DOHH2 (cell line): ENCODE measurements around the gene CTSD.

Experiments
- H3F3A ChIP-seq: fragments of 200-600 bp; sonication (generic), shearing (Covaris generic); 2 replicates; pipeline ENCODE4 v1.6.0; 2016; ENCODE audit warnings: antibody characterized with exemption, mild to moderate bottlenecking; ENCODE audit not compliant: control insufficient read depth, insufficient read depth
- H3K27ac ChIP-seq: fragments of 200-600 bp; sonication (generic); 2 replicates; pipeline ENCODE4 v1.5.1; 2014; ENCODE audit warnings: low read depth, mild to moderate bottlenecking, low read length, moderate library complexity
- H3K27me3 ChIP-seq: fragments of 200-600 bp; sonication (generic); 2 replicates; pipeline ENCODE4 v1.6.1; 2014; ENCODE audit warnings: mild to moderate bottlenecking, low read length, mixed read lengths; ENCODE audit not compliant: control insufficient read depth
- H3K36me3 ChIP-seq: fragments of 200-600 bp; sonication (generic); 2 replicates; pipeline ENCODE4 v1.6.1; 2014; ENCODE audit warnings: mild to moderate bottlenecking, low read length, moderate library complexity, mixed read lengths; ENCODE audit not compliant: control insufficient read depth
- H3K4me1 ChIP-seq: fragments of 200-600 bp; sonication (generic); 2 replicates; pipeline ENCODE4 v1.6.1; 2014; ENCODE audit warnings: mild to moderate bottlenecking, low read length, mixed read lengths; ENCODE audit not compliant: control insufficient read depth
- H3K4me2 ChIP-seq: fragments of 200-600 bp; sonication (generic); 2 replicates; pipeline ENCODE4 v1.6.0; 2014; ENCODE audit warnings: mild to moderate bottlenecking, low read length, moderate library complexity
- H3K4me3 ChIP-seq: fragments of 200-600 bp; sonication (generic); 2 replicates; pipeline ENCODE4 v1.5.1; 2014; ENCODE audit warnings: mild to moderate bottlenecking, low read length, mixed read lengths
- H3K79me2 ChIP-seq: fragments of 200-600 bp; sonication (generic); 2 replicates; pipeline ENCODE4 v1.6.1; 2014; ENCODE audit warnings: mild to moderate bottlenecking, low read length, mixed read lengths; ENCODE audit not compliant: control insufficient read depth
- H3K9me2 ChIP-seq: fragments of 200-600 bp; sonication (generic); replicated peaks from 2 replicates; pipeline ENCODE4 v1.6.1; 2014; ENCODE audit warnings: mild to moderate bottlenecking, low read length, mixed read lengths; ENCODE audit not compliant: control insufficient read depth
- H3K9me3 ChIP-seq: fragments of 200-600 bp; sonication (generic); 2 replicates; pipeline ENCODE4 v1.6.1; 2014; ENCODE audit warnings: antibody characterized with exemption, low read length, mixed read lengths; ENCODE audit not compliant: control insufficient read depth, insufficient read depth
- H4K20me1 ChIP-seq: fragments of 200-600 bp; sonication (generic); 2 replicates; pipeline ENCODE4 v1.6.0; 2014; ENCODE audit warnings: low read depth, mild to moderate bottlenecking, antibody characterized with exemption, low read length, moderate library complexity; ENCODE audit not compliant: control insufficient read depth, insufficient read depth
- CTCF ChIP-seq: fragments of 200-600 bp; sonication (generic); IDR thresholded peaks from one replicate; pipeline ENCODE4 v1.5.1; 2014; ENCODE audit warnings: antibody characterized with exemption, mild to moderate bottlenecking, low read depth, low read length; ENCODE audit not compliant: poor library complexity, severe bottlenecking
- EZH2phosphoT487 ChIP-seq: fragments of 200-600 bp; sonication (generic); IDR thresholded peaks from 2 replicates; pipeline ENCODE4 v1.6.1; 2017; ENCODE audit warnings: borderline replicate concordance, mild to moderate bottlenecking, antibody characterized with exemption, low read length, moderate library complexity, mixed read lengths

The CTSD gene

GRCh38 chr11:1793081-1793480 is 29.4 kb upstream of the CTSD start:
- no peaks in the 10 kb centered on the region for H3K4me1 ChIP-seq
- H4K20me1 ChIP-seq = no peaks in the 10 kb centered on the region
- no peaks in the 10 kb centered on the region for H3K9me2 ChIP-seq
- no peaks in the 10 kb centered on the region for H3K27me3 ChIP-seq
- no peaks in the 10 kb centered on the region for H3K9me3 ChIP-seq
- H3K27ac ChIP-seq = no peak overlapping the region
- no peaks in the 10 kb centered on the region for H3F3A ChIP-seq
- no peaks in the 10 kb centered on the region for H3K79me2 ChIP-seq
- H3K4me3 ChIP-seq = no peak overlapping the region
- TF ChIP-seq EZH2phosphoT487 (no peak), CTCF (no peak)
- no peaks in the 10 kb centered on the region for H3K36me3 ChIP-seq
- H3K4me2 ChIP-seq = no peak overlapping the region

DNA sequence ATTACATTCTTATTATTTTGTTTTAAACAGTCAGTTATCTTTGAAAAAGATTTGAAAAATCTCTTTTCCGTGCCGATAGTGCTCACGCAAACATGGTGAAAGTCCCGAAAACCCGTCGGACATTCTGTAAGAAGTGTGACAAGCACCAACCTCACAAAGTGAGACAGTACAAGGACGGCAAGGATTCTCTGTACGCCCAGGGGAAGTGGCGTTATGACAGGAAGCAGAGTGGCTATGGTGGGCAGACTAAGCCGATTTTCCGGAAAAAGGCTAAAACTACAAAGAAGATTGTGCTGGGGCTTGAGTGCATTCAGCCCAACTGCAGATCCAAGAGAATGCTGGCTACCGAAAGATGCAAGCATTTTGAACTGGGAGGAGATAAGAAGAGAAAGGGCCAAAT is 28.7 kb upstream of the CTSD start:
- Histone ChIP-seq H3K4me2 (no peak overlapping the region), H3K27ac (no peak overlapping the region), H3K27me3 (no peaks in the 10 kb centered on the region), H3K9me3 (no peaks in the 10 kb centered on the region), H3K79me2 (no peaks in the 10 kb centered on the region), H3K4me1 (no peaks in the 10 kb centered on the region), H3K4me3 (no peak overlapping the region), H3F3A (no peaks in the 10 kb centered on the region), H3K9me2 (no peaks in the 10 kb centered on the region), H4K20me1 (no peaks in the 10 kb centered on the region), H3K36me3 (no peaks in the 10 kb centered on the region)
- no peak for TF ChIP-seq EZH2phosphoT487
- no peak for TF ChIP-seq CTCF

DNA sequence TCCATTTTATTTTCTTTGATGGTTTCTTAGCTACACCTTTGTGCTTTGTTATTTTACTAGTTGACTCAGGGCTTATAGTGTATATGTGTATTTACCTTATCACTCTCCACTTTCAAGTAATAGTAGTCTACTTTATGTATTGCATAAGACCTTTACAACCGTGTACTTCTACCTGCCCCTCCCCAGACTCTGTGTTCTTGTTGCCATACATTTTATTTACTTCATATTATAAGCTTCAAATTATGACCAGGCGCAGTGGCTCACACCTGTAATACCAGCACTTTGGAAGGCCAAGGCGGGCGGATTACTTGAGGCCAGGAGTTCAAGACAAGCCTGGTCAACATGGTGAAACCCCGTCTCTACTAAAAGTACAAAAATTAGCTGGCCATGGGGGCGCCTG is 28.2 kb upstream of the CTSD start:
- no peaks in the 10 kb centered on the region for H3K79me2 ChIP-seq
- no peaks in the 10 kb centered on the region for H3K27me3 ChIP-seq
- H3K9me3 ChIP-seq = no peaks in the 10 kb centered on the region
- TF ChIP-seq EZH2phosphoT487 = no peak
- no peak for TF ChIP-seq CTCF
- H3K9me2 ChIP-seq = no peaks in the 10 kb centered on the region
- no peak overlapping the region for H3K4me2 ChIP-seq
- no peaks in the 10 kb centered on the region for H3K36me3 ChIP-seq
- H3K27ac ChIP-seq = no peak overlapping the region
- no peaks in the 10 kb centered on the region for H3F3A ChIP-seq
- no peaks in the 10 kb centered on the region for H3K4me1 ChIP-seq
- no peaks in the 10 kb centered on the region for H4K20me1 ChIP-seq
- no peak overlapping the region for H3K4me3 ChIP-seq

GRCh38 chr11:1786466-1786865 is 22.7 kb upstream of the CTSD start:
- Histone ChIP-seq H3K9me2 (no peaks in the 10 kb centered on the region), H3K79me2 (no peaks in the 10 kb centered on the region), H4K20me1 (no peaks in the 10 kb centered on the region), H3K27ac (no peak overlapping the region), H3K27me3 (peaks cover 4% of the 10 kb centered on the region; the same call in 1 of the 2 replicates), H3F3A (no peaks in the 10 kb centered on the region), H3K36me3 (no peaks in the 10 kb centered on the region), H3K4me2 (no peak overlapping the region), H3K9me3 (no peaks in the 10 kb centered on the region), H3K4me3 (no peak overlapping the region), H3K4me1 (no peaks in the 10 kb centered on the region)
- no peak for TF ChIP-seq EZH2phosphoT487
- no peak for TF ChIP-seq CTCF
